Measurements from ENCODE around the gene DCLK2.

The DCLK2 gene

GRCh38 chr4:150140774-150141400 lies 62.6 kb downstream of the DCLK2 start (continued):
- TF ChIP-seq KLF17 (tag by site-specific recombination; IDR thresholded peaks at IDR 0.05) (no peak), EGR2 (tag by site-specific recombination; IDR thresholded peaks at IDR 0.05; ENCODE audit: low read depth) (no peak), ZNF639 (tag by site-specific recombination; IDR thresholded peaks at IDR 0.05) (no peak)

DNA sequence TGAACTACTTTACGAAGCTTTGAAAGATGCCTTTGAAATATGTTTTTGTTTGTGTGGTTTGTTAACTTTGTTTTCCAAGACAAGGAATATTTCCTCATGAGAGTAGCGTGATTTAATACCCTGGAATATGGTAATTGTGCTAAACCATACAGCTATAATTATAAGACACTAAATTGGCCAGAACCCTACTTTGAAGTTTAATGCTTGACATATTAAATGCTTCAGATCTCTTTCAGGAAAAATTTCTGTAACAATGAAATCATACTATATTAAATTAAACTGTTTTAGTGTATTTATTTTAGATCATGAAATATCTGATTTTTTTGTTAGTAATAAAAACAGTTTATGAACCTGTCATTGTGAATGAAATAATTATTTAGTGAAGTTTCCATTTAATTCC lies 63.5 kb downstream of the DCLK2 start:
- no peak for TF ChIP-seq ZNF48 (tag by site-specific recombination; IDR thresholded peaks at IDR 0.05)
- no peak for TF ChIP-seq KLF8 (tag by site-specific recombination; IDR thresholded peaks at IDR 0.05)
- TF ChIP-seq, protein P1, sequence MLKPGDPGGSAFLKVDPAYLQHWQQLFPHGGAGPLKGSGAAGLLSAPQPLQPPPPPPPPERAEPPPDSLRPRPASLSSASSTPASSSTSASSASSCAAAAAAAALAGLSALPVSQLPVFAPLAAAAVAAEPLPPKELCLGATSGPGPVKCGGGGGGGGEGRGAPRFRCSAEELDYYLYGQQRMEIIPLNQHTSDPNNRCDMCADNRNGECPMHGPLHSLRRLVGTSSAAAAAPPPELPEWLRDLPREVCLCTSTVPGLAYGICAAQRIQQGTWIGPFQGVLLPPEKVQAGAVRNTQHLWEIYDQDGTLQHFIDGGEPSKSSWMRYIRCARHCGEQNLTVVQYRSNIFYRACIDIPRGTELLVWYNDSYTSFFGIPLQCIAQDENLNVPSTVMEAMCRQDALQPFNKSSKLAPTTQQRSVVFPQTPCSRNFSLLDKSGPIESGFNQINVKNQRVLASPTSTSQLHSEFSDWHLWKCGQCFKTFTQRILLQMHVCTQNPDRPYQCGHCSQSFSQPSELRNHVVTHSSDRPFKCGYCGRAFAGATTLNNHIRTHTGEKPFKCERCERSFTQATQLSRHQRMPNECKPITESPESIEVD (tag by site-specific recombination; IDR thresholded peaks at IDR 0.05), result 0 out of 2 replicates have a peak, but pooled peaks have one; percentile 8
- no peak for TF ChIP-seq ZSCAN4 (tag by site-specific recombination; IDR thresholded peaks at IDR 0.05)
- ChIA-PET POLR2A (no interaction called here), CTCF (no interaction called here)
- Histone ChIP-seq H3K9me3 (ENCODE audit: control insufficient read depth, insufficient read depth, low read depth, low read length) (no peaks in the 10 kb centered on the region), H3K36me3 (ENCODE audit: control insufficient read depth in 2 of 2, insufficient read depth in 1 of 2, low read length in 2 of 2) (no peaks in the 10 kb centered on the region), H3K27ac (ENCODE audit: extremely low read depth, low read depth, low read length) (no peak overlapping the region), H3K4me1 (ENCODE audit: control insufficient read depth, insufficient read depth, low read length) (no peaks in the 10 kb centered on the region), H3K4me3 (ENCODE audit: low read depth, low read length) (no peak overlapping the region)

GRCh38 chr4:150142831-150143230 lies 64.6 kb downstream of the DCLK2 start:
- Histone ChIP-seq H3K36me3 (ENCODE audit: control insufficient read depth in 2 of 2, insufficient read depth in 1 of 2, low read length in 2 of 2) (no peaks in the 10 kb centered on the region), H3K4me1 (ENCODE audit: control insufficient read depth, insufficient read depth, low read length) (no peaks in the 10 kb centered on the region), H3K27ac (ENCODE audit: extremely low read depth, low read depth, low read length) (no peak overlapping the region), H3K9me3 (ENCODE audit: control insufficient read depth, insufficient read depth, low read depth, low read length) (no peaks in the 10 kb centered on the region), H3K4me3 (ENCODE audit: low read depth, low read length) (no peak overlapping the region)
- CTCF ChIA-PET, result interaction anchor here (1.0 kb wide), 1 partner anchor 67 kb away, joined by 4 read pairs; no protein-coding TSS in a partner anchor
- POLR2A ChIA-PET, result no interaction called here
- no peak for TF ChIP-seq ZFP37 (tag by site-specific recombination; IDR thresholded peaks at IDR 0.05)
- no peak for TF ChIP-seq YY1 (tag by site-specific recombination; IDR thresholded peaks at IDR 0.05)
- no peak for TF ChIP-seq PRDM1 (tag by site-specific recombination; IDR thresholded peaks at IDR 0.05)

- Histone ChIP-seq H3K27ac (ENCODE audit: extremely low read depth, low read depth, low read length) (no peak overlapping the region), H3K4me1 (ENCODE audit: control insufficient read depth, insufficient read depth, low read length) (no peaks in the 10 kb centered on the region), H3K36me3 (ENCODE audit: control insufficient read depth in 2 of 2, insufficient read depth in 1 of 2, low read length in 2 of 2) (no peaks in the 10 kb centered on the region), H3K4me3 (ENCODE audit: low read depth, low read length) (no peak overlapping the region), H3K9me3 (ENCODE audit: control insufficient read depth, insufficient read depth, low read depth, low read length) (no peaks in the 10 kb centered on the region)
- TF ChIP-seq REST (tag by site-specific recombination; IDR thresholded peaks at IDR 0.05), result no peak
- no peak for TF ChIP-seq YY2 (tag by site-specific recombination; IDR thresholded peaks at IDR 0.05)
- no peak for TF ChIP-seq ZNF560 (tag by site-specific recombination; IDR thresholded peaks at IDR 0.05; ENCODE audit: borderline replicate concordance)
- no peak for TF ChIP-seq ZNF473 (tag by site-specific recombination; IDR thresholded peaks at IDR 0.05)
- no peak for TF ChIP-seq GFI1B (tag by site-specific recombination; IDR thresholded peaks at IDR 0.05)
- no peak for TF ChIP-seq ZNF837 (tag by site-specific recombination; IDR thresholded peaks at IDR 0.05)
- CTCF ChIA-PET, result interaction anchor here (0.9 kb wide), 2 partner anchors 7 to 18 kb away, joined by 3 read pairs; no protein-coding TSS in a partner anchor
- POLR2A ChIA-PET, result no interaction called here
Observed at GRCh38 chr4:150145090-150145945, 67.1 kb downstream of the DCLK2 start.
